IMR-90 (cell line): ENCODE data around the gene TMEM95. TPM values are rescaled to one million over a fixed set of nuclear protein-coding genes. Genes with fewer than 3 reads are reported as not detected.
"Not testable (repeated sequence)": the region's sequence is repeated elsewhere in the genome, so short reads cannot be mapped to it uniquely, and the experiment has no call there.

Experiments used
- ATAC-seq: fragments of 200-7000 bp; cut with Tn5 transposase; 2 replicates; pipeline ENCODE4 v1.9.1; 2020; ENCODE audit warnings: low read depth, mild to moderate bottlenecking, moderate library complexity
- BruUV-seq: library from RNA; stranded (reverse); fragments of 400-500 nt; replicated peaks from 2 replicates; lab custom pipeline; 2021; lab: Mats Ljungman, UMichigan
- CTCF ChIA-PET: fragments of 300-600 bp; formaldehyde crosslinking; extraction: SDS; loops from one replicate; lab custom pipeline; 2021; ENCODE audit warnings: antibody characterized with exemption; lab: Yijun Ruan, JAX
- POLR2A ChIA-PET: fragments of 300-600 bp; sonication (Branson Sonifier 250); formaldehyde crosslinking; loops from one replicate; lab custom pipeline; 2022; ENCODE audit warnings: antibody characterized with exemption; ENCODE audit not compliant: unreplicated experiment; lab: Charles Lee
- DNase-seq: peaks from one replicate; pipeline ENCODE4 v3.0.0; 2013
- H2AFZ ChIP-seq: replicated peaks from 2 replicates; pipeline ENCODE3; 2013; ENCODE audit warnings: low read length, mild to moderate bottlenecking; ENCODE audit not compliant: poor library complexity
- H2AK5ac ChIP-seq: 2 replicates; pipeline ENCODE4 v1.6.1; 2013; ENCODE audit warnings: low read depth, low read length, inconsistent platforms
- H2AK9ac ChIP-seq: replicated peaks from 2 replicates; pipeline ENCODE3; 2013; ENCODE audit warnings: mild to moderate bottlenecking, low read depth, low read length, moderate library complexity; ENCODE audit not compliant: poor library complexity
- H2BK120ac ChIP-seq: 2 replicates; pipeline ENCODE4 v1.6.1; 2013; ENCODE audit warnings: low read depth, low read length, inconsistent platforms
- H2BK15ac ChIP-seq: 3 replicates; pipeline ENCODE4 v1.6.1; 2013; ENCODE audit warnings: low read depth, low read length, inconsistent platforms
- H2BK20ac ChIP-seq: 2 replicates; pipeline ENCODE4 v1.6.1; 2013; ENCODE audit warnings: low read depth, mild to moderate bottlenecking, inconsistent platforms, low read length, moderate library complexity
- H2BK5ac ChIP-seq: 2 replicates; pipeline ENCODE4 v1.6.1; 2013; ENCODE audit warnings: mild to moderate bottlenecking, low read depth, low read length, inconsistent platforms; ENCODE audit not compliant: poor library complexity, severe bottlenecking
- H3K14ac ChIP-seq: replicated peaks from 2 replicates; pipeline ENCODE4 v1.6.1; 2013; ENCODE audit warnings: low read depth, low read length, inconsistent platforms
- H3K18ac ChIP-seq: 2 replicates; pipeline ENCODE4 v1.6.1; 2013; ENCODE audit warnings: low read depth, low read length, control low read depth
- H3K23ac ChIP-seq: 2 replicates; pipeline ENCODE4 v1.6.1; 2013; ENCODE audit warnings: low read depth, low read length, inconsistent platforms
- H3K27ac ChIP-seq: 2 replicates; pipeline ENCODE4 v1.5.1; 2013; ENCODE audit warnings: mild to moderate bottlenecking, control low read depth, low read length; ENCODE audit not compliant: insufficient read depth
- H3K27me3 ChIP-seq: 2 replicates; pipeline ENCODE4 v1.6.1; 2013; ENCODE audit warnings: low read length; ENCODE audit not compliant: control insufficient read depth, insufficient read depth
- H3K36me3 ChIP-seq: 2 replicates; pipeline ENCODE4 v1.6.1; 2013; ENCODE audit warnings: low read length, mixed read lengths; ENCODE audit not compliant: control insufficient read depth, insufficient read depth
- H3K4ac ChIP-seq: 2 replicates; pipeline ENCODE4 v1.6.1; 2013; ENCODE audit warnings: low read depth, low read length, inconsistent platforms
- H3K4me1 ChIP-seq: 2 replicates; pipeline ENCODE4 v1.6.1; 2013; ENCODE audit warnings: low read length, mixed read lengths; ENCODE audit not compliant: control insufficient read depth, insufficient read depth
- H3K4me2 ChIP-seq: 2 replicates; pipeline ENCODE4 v1.6.1; 2013; ENCODE audit warnings: low read depth, mild to moderate bottlenecking, control low read depth, low read length, moderate library complexity
- H3K4me3 ChIP-seq: 2 replicates; pipeline ENCODE4 v1.5.1; 2013; ENCODE audit warnings: low read depth, mild to moderate bottlenecking, control low read depth, low read length, moderate library complexity; ENCODE audit not compliant: insufficient read depth
- H3K56ac ChIP-seq: 2 replicates; pipeline ENCODE4 v1.6.1; 2013; ENCODE audit warnings: low read length, inconsistent platforms; ENCODE audit not compliant: insufficient read depth; ENCODE audit errors: extremely low read depth
- H3K79me1 ChIP-seq, 2 experiments: 2 replicates each; pipeline ENCODE4 v1.6.1; 2013; ENCODE audit warnings: low read length in 2 of 2, inconsistent platforms in 1 of 2, low read depth in 1 of 2
- H3K9ac ChIP-seq: 2 replicates; pipeline ENCODE4 v1.6.1; 2013; ENCODE audit warnings: low read depth, low read length, control low read depth
- H3K9me1 ChIP-seq: 2 replicates; pipeline ENCODE4 v1.6.1; 2013; ENCODE audit warnings: low read length, inconsistent platforms; ENCODE audit not compliant: insufficient read depth
- H3K9me3 ChIP-seq: 2 replicates; pipeline ENCODE4 v1.6.1; 2013; ENCODE audit warnings: low read length; ENCODE audit not compliant: control insufficient read depth, insufficient read depth
- H4K20me1 ChIP-seq: 2 replicates; pipeline ENCODE4 v1.6.1; 2013; ENCODE audit warnings: low read length, inconsistent platforms; ENCODE audit not compliant: insufficient read depth
- H4K5ac ChIP-seq: 2 replicates; pipeline ENCODE4 v1.6.1; 2013; ENCODE audit warnings: mild to moderate bottlenecking, low read depth, low read length, control low read depth
- H4K8ac ChIP-seq, 2 experiments: 2 replicates each; pipeline ENCODE4 v1.6.1; 2013; ENCODE audit warnings: low read depth in 2 of 2, low read length in 2 of 2, control low read depth in 1 of 2, inconsistent platforms in 1 of 2
- H4K91ac ChIP-seq: 2 replicates; pipeline ENCODE4 v1.6.1; 2013; ENCODE audit warnings: low read depth, low read length, inconsistent platforms; ENCODE audit not compliant: insufficient read depth
- WGBS, 2 experiments: methylation state at CpG; one replicate each; pipeline versions ENCODE4 v1.1.5 to v1.1.7; 2013; ENCODE audit warnings: missing lambda C conversion rate in 2 of 2; ENCODE audit not compliant: insufficient read length in 1 of 2; ENCODE audit errors: extremely low coverage in 2 of 2; 5-methylcytosine and 5-hydroxymethylcytosine counted together
- dilution Hi-C: fragments of 300-500 bp; cut with HindIII; formaldehyde crosslinking; loops from one replicate; pipeline ENCODE4 v1.14.3; 2018; ENCODE audit warnings: low sequenced_read_pairs; ENCODE audit not compliant: unreplicated experiment
- in situ Hi-C: fragments of 300-500 bp; cut with MboI; formaldehyde crosslinking; loops from 3 replicates; pipeline ENCODE4 v1.14.3; 2019; ENCODE audit warnings: low sequenced_read_pairs, inconsistent platforms, mixed read lengths
- intact Hi-C: fragments of 100-400 bp; cut with micrococcal nuclease; formaldehyde crosslinking; loops from 2 replicates; pipeline ENCODE4 v1.10.0; 2022
- polyA plus RNA-seq, 3 experiments: library from polyadenylated mRNA; depleted of rRNA; stranded (reverse); fragments of >200 nt; gene quantifications; 2 replicates each; pipeline ENCODE4 v1.2.3, GENCODE V29; 2012; ENCODE audit warnings: low replicate concordance in 1 of 3
- total RNA-seq: library from RNA; depleted of rRNA; stranded (reverse); fragments of >200 nt; gene quantifications from 2 replicates; pipeline ENCODE4 v1.2.3, GENCODE V29; 2012

Gene TMEM95
- total and polyA plus RNA-seq, 2 of the 4 experiments (the other 2 are of a cell fraction), result not detected

- H3K9me3 ChIP-seq, H3K9ac ChIP-seq, H3K4me3 ChIP-seq, H2BK15ac ChIP-seq, dilution Hi-C loops, H4K5ac ChIP-seq, H2BK5ac ChIP-seq, H3K18ac ChIP-seq, DNase-seq, H3K14ac ChIP-seq, H4K91ac ChIP-seq, H3K27ac ChIP-seq, BruUV-seq, H2AK9ac ChIP-seq, intact Hi-C loops, H2AK5ac ChIP-seq, H3K56ac ChIP-seq, CTCF ChIA-PET, H2BK120ac ChIP-seq, H4K20me1 ChIP-seq, H4K8ac ChIP-seq, ATAC-seq, H3K23ac ChIP-seq, POLR2A ChIA-PET, H3K4me2 ChIP-seq, H2BK20ac ChIP-seq, in situ Hi-C loops, H2AFZ ChIP-seq, H3K79me1 ChIP-seq, H3K9me1 ChIP-seq, H3K36me3 ChIP-seq, H3K4ac ChIP-seq, H3K4me1 ChIP-seq: not testable (repeated sequence)
- peaks cover 26% of the 10 kb centered on the region for H3K27me3 ChIP-seq
- no CpG with 5 or more reads among the region's 5 CpGs for WGBS, 2 experiments
Measured at GRCh38 chr17:7368599-7368994, 13.6 kb downstream of the TMEM95 start.
